ENCODE results near the gene PTPRG. TPM values are rescaled to one million over a fixed set of nuclear protein-coding genes. Genes with fewer than 3 reads are reported as not detected.

Gene PTPRG
- total and polyA plus RNA-seq, 10 of the 15 experiments (the other 5 are each of a cell fraction or from before 2014, with no cell fraction given): 0.29 to 20.7 (median 1.4) TPM

DNA sequence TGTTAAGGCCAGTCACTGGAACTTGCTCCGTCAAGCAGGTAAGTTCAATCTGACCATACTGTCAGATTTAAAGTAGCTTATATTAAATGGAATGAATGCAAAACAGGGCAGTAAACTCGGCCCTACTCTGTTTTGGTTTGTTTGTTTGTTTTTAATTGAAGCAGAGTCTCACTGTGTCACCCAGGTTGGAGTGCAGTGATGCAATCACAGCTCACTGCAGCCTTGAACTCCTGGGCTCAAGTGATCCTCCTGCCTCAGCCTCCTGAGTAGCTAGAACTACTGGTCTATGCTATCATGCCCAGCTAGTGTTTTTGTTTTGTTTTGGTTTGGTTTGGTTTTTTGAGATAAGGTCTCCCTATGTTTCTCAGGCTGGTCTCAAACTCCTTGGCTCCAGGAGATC lies 507.0 kb downstream of the PTPRG start:
- BruUV-seq (replicated peaks): no TSS peak
- Histone ChIP-seq H2AFZ (ENCODE audit: control insufficient read depth, low read depth, low read length) (no peak overlapping the region), H3K27ac (ENCODE audit: control insufficient read depth, insufficient read depth) (no peak overlapping the region), H3K4me1 (ENCODE audit: control insufficient read depth, insufficient read depth, low read length) (no peaks in the 10 kb centered on the region), H3K79me2 (ENCODE audit: control insufficient read depth, insufficient read depth, low read length) (no peaks in the 10 kb centered on the region), H3K4me2 (ENCODE audit: control insufficient read depth, insufficient read depth) (no peak overlapping the region), H3K9me3 (replicated peaks; ENCODE audit: control insufficient read depth, insufficient read depth, low read length) (no peaks in the 10 kb centered on the region), H4K20me1 (ENCODE audit: control insufficient read depth, insufficient read depth) (no peaks in the 10 kb centered on the region), H3K9ac (ENCODE audit: control insufficient read depth, insufficient read depth, low read length) (no peak overlapping the region), H3K4me3 (no peak overlapping the region), H3K36me3 (ENCODE audit: control insufficient read depth in 2 of 2, insufficient read depth in 2 of 2, low read length in 1 of 2) (no peaks in the 10 kb centered on the region), H3K27me3 (replicated peaks in 1 of 2; ENCODE audit: control insufficient read depth in 2 of 2, insufficient read depth in 2 of 2, low read length in 1 of 2) (no peaks in the 10 kb centered on the region)
- CTCF ChIA-PET: interaction anchor here (3.3 kb wide), 1 partner anchor 17 kb away, joined by 9 read pairs; no protein-coding TSS in a partner anchor
- in situ Hi-C loops (cut with MboI): no loop called here
- FAIRE-seq (no peak), ATAC-seq (no peak), DNase-seq (ENCODE audit: low read depth, low spot score) (no peak)
- SMC1A ChIA-PET (ENCODE audit: uncharacterized antibody, unreplicated experiment): interaction anchor here (1.2 to 2.3 kb wide), 7 partner anchors 10 to 210 kb away, joined by 3 to 9 read pairs (median 4); no protein-coding TSS in a partner anchor
- WGBS (ENCODE audit: insufficient coverage, insufficient replicate concordance, low lambda C conversion rate, missing lambda C conversion rate): 32% methylated on average over 2 of the region's 2 CpGs
- RAD21 ChIA-PET (ENCODE audit: unreplicated experiment): no interaction called here
- TF ChIP-seq ZBTB11 (CRISPR knock-in tag; IDR thresholded peaks at IDR 0.05) (no peak), NFYA (IDR thresholded peaks at IDR 0.05; ENCODE audit: borderline replicate concordance, low read depth, low read length) (no peak), NFXL1 (IDR thresholded peaks at IDR 0.05; ENCODE audit: borderline replicate concordance) (no peak), STAT1 (conservative IDR thresholded peaks at IDR 0.05) (no peak), CEBPB (IDR thresholded peaks at IDR 0.05; ENCODE audit: borderline replicate concordance in 1 of 2, low read depth in 2 of 2, low read length in 2 of 2) (no peak), STAT3 (IDR thresholded peaks at IDR 0.05; ENCODE audit: low read depth, low read length) (no peak)
- TF ChIP-seq, protein P1, sequence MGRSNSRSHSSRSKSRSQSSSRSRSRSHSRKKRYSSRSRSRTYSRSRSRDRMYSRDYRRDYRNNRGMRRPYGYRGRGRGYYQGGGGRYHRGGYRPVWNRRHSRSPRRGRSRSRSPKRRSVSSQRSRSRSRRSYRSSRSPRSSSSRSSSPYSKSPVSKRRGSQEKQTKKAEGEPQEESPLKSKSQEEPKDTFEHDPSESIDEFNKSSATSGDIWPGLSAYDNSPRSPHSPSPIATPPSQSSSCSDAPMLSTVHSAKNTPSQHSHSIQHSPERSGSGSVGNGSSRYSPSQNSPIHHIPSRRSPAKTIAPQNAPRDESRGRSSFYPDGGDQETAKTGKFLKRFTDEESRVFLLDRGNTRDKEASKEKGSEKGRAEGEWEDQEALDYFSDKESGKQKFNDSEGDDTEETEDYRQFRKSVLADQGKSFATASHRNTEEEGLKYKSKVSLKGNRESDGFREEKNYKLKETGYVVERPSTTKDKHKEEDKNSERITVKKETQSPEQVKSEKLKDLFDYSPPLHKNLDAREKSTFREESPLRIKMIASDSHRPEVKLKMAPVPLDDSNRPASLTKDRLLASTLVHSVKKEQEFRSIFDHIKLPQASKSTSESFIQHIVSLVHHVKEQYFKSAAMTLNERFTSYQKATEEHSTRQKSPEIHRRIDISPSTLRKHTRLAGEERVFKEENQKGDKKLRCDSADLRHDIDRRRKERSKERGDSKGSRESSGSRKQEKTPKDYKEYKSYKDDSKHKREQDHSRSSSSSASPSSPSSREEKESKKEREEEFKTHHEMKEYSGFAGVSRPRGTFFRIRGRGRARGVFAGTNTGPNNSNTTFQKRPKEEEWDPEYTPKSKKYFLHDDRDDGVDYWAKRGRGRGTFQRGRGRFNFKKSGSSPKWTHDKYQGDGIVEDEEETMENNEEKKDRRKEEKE (IDR thresholded peaks at IDR 0.05): no peak
- POLR2A ChIA-PET: interaction anchor here (0.6 kb wide), 1 partner anchor 8 kb away, joined by 3 read pairs; no protein-coding TSS in a partner anchor
- intact Hi-C loops (cut with micrococcal nuclease; ENCODE audit: unreplicated experiment): no loop called here
